HG02642 (cell line): ENCODE measurements around the gene TRUB1.
"Not testable (repeated sequence)": the region's sequence is repeated elsewhere in the genome, so short reads cannot be mapped to it uniquely, and the experiment has no call there.

ENCODE experiments used
- ATAC-seq: cut with Tn5 transposase; IDR thresholded peaks from one replicate; pipeline ENCODE4 v1.9.1; 2021; ENCODE audit warnings: mild to moderate bottlenecking; ENCODE audit not compliant: unreplicated experiment, poor library complexity

Gene TRUB1

GRCh38 chr10:114923551-114923950 is 14.4 kb upstream of the TRUB1 start:
- no peak for ATAC-seq

GRCh38 chr10:114925587-114926586 is 12.1 kb upstream of the TRUB1 start:
- peak; percentile 91 for ATAC-seq

DNA sequence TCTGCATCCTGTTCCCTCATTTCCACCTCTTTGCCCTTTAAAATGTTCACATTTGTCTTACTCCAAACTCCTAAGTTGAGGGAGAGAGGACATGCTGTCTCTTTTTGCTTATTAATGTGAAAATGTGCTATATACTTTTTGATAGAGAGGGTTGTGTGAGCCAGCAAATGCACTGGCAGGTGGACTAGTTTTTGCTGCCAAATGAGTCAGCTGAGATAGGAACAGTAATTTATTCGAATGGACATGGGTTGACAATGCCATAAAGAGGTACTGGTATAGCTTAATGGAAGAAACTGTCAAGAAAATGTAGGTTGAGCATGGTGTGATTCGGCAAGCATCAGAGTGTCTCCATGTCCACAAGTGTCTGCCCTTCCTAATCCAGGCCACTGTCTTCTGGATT is 9.2 kb upstream of the TRUB1 start:
- no peak for ATAC-seq

- ATAC-seq: no peak
Measured at GRCh38 chr10:114930320-114930719, 7.7 kb upstream of the TRUB1 start.

- no peak for ATAC-seq
Measured at GRCh38 chr10:114931072-114931679, 6.8 kb upstream of the TRUB1 start.

DNA sequence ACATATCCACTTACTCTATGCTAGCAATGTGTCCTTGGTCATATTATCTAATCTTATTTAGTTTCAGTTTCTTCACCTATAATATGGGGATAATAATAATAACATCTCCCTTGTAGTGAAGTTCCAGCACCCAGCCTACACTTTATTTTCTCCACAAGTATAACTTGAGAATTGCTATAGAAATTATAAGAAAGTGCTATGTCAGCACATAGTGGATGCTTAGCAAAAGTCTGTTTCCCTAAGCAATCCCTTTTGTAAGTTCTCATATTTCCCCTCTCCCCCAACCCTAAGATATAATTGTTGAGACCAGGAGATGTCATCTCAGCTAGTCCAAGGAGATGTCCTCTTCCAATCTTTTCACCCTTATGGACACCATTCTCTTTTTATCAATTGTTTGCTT is 5.8 kb upstream of the TRUB1 start:
- no peak for ATAC-seq

DNA sequence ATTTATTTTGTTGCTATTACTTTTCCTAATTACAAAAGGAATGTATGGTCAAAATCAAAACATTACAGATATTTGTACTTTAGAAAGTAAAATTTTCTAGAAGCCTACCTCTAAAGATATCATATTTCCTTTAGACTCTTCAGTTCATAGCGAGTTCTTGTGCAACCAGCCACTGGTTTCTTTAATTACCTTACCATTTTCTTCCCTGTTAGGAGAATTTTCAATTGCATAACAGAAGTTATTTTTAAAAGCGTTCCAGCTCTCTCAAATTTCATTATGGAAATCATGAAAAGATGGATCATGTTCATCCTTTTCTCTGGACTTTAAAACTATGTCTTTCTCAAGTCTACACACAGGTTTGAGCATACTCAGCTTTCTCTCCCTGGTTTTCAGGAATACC is 5.0 kb upstream of the TRUB1 start:
- ATAC-seq: no peak

GRCh38 chr10:114933588-114933987 is 4.4 kb upstream of the TRUB1 start:
- no peak for ATAC-seq

DNA sequence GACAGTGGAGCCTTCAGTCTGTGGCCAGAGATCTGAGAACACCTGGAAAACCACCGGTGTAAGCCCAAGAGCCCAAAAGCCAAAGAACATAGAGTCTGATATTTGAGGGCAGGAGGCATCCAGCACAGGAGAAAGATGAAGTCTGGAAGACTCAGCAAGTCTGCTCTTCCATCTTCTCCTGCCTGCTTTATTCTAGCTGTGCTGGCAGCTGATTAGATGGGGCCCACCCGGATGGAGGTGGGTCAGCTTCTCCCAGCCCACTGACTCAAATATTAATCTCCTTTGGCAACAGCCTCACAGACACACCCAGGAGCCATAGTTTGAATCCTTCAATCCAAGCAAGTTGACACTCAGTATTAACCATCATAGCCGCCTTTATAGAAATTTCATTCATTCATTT is 4.0 kb upstream of the TRUB1 start:
- ATAC-seq: not testable (repeated sequence)

DNA sequence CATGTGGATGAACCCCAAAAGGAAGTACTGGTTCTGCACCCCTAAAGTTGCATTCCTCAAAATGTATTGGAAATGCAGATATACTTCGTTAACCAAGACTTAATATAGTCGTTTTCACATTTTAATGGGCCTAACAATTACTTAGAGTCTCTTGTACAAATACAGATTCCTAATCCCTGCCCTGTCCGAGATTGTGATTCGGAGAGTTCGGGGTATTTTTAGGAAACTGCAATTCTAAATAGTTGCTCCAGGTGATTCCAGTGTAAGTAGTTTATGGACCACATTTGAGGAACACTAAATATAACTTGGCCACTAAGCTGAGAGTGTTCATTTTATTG is 830 bp downstream of the TRUB1 start:
- ATAC-seq: no peak

DNA sequence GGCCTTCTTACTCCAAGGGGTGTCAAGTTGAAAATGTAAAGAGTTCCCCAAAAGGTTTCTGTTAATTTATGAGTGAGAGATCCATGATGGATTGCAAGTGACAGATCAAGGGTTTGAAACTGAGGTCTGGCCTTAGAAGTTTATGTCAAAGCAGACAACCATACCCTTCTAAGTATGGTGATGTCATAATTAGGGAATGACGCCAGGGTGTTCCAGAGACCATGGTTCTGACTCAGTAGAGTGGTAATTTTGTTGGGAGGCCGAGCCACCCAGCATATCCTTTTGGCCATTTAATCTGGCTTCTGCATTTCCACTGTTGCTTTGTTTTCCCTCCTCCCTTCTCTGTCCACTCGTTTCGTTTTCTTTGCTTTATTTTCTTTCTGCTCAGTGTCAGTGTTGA is 2.7 kb downstream of the TRUB1 start:
- ATAC-seq: no peak

- ATAC-seq: no peak
Measured at GRCh38 chr10:114943000-114943399, 5.0 kb downstream of the TRUB1 start.

- ATAC-seq: peak; percentile 58
Measured at GRCh38 chr10:114953047-114953446, 15.1 kb downstream of the TRUB1 start.

- no peak for ATAC-seq
Measured at GRCh38 chr10:114955984-114956383, 18.0 kb downstream of the TRUB1 start.

GRCh38 chr10:114956466-114956865 is 18.5 kb downstream of the TRUB1 start:
- no peak for ATAC-seq

DNA sequence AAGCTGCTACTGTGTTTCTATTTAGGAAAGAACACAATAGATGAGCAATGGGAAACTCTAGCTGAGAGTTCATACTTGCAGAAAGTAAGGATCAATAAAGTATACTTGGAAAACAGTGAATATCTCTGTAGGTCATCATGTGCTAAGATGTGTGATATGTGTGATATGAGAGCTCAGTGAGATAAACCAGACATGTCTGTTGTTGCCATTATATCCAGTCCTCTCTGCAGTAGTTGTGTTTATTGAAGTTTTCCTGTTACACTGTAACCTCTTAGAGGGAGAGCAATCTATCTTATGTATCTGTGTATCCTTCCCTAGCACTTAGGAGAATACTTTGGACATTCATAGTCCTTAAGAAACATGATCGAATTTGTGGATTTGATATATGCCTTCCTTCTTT is 19.1 kb downstream of the TRUB1 start:
- ATAC-seq: no peak

DNA sequence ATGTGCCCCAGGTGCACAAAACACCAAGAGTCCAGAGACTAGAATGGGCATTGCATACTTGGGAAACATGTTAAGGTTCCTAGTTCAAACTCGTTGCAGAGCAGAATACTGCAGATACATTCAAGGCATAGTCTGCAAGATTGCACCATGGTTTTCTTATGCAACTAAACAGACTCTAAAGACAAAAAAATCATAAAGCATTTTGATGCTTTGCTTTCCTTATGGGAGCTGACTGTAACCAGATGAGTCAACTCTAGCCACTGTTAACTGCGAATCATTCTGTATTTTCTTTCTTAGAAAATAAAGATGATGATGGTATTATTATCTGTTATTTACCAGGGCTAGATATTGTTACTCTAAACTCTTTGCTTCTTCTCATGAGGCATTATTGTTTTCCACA is 19.7 kb downstream of the TRUB1 start:
- ATAC-seq: no peak

GRCh38 chr10:114962441-114962840 is 24.4 kb downstream of the TRUB1 start:
- ATAC-seq: no peak

GRCh38 chr10:114963908-114964307 is 25.9 kb downstream of the TRUB1 start:
- no peak for ATAC-seq

- no peak for ATAC-seq
Measured at GRCh38 chr10:114967071-114967470, 29.1 kb downstream of the TRUB1 start.

DNA sequence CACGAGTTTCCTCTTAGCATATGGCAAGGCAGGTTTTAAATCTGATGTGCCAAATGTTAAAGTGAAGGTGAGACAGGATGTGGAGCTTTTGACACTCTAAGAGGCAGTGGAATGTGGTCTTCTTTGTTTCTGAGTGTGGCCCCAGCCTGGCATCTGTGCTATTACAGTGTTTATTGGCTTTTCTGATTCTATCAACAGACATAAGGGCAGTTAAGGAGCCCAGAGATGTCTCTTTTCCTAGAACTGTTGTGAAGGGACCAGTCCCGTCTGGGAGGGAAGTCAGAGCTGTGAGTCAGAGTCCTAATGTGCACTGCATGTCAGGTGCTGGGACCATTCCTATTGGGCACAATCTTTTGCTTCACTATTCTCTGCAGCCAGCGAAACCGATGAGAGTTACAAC is 32.5 kb downstream of the TRUB1 start:
- ATAC-seq: no peak

GRCh38 chr10:114973306-114973705 is 35.3 kb downstream of the TRUB1 start:
- no peak for ATAC-seq
